Stimulated activated CD8-positive, alpha-beta memory T cell treated with anti-CD3 and anti-CD28 coated beads, Interleukin-15, amount 100 ng/mL, for 48 hours (primary cell): ENCODE data around the gene DES.

Experiments used
- DNase-seq, 2 donors: peaks; one replicate each; pipeline ENCODE4 v3.0.0-alpha.2; 2020; ENCODE audit warnings: low read depth in 2 of 2

DES gene

DNA sequence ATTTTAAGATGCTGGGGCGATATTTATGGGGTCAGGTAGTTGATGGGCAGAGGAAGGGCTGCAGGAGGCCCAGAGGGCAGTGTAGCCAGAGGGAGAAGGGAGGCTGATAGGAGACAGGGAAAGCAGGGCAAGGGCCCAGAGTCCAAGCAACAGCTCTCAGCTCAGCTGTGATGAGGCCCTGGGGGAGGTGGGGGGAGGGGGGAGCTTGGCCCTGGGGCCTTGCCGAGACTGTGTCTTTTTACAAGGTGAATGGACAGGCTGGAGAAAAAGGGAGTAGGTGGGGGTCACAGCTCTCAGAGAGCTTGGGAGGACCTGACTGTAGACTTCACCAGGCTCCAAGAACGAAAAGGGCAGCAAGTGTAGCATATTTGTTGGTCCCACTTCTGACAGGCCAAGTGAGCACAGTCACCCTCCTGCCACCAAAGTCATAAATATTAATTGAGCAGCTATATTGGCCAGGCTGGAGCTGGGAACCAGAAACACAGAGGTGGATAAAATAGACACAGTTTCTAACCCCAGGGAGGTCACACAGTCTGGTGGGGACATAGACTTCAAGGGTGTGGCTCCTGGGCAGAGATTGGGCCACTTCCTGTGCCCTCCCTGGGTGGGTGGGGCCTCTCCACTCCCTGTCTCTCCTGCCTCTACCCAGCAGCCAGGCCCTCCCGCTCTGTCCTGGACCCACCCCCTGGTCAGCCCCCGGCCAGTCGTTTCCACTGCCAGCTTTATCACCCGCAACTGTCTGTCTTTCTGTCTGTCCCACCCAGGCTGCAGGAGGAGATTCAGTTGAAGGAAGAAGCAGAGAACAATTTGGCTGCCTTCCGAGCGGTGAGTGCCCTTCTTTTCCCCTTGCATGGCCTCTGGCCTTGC is 1.4 kb downstream of the DES start:
- DNase-seq, result no peak

GRCh38 chr2:219420687-219421086 is 2.5 kb downstream of the DES start:
- DNase-seq, result no peak

DNA sequence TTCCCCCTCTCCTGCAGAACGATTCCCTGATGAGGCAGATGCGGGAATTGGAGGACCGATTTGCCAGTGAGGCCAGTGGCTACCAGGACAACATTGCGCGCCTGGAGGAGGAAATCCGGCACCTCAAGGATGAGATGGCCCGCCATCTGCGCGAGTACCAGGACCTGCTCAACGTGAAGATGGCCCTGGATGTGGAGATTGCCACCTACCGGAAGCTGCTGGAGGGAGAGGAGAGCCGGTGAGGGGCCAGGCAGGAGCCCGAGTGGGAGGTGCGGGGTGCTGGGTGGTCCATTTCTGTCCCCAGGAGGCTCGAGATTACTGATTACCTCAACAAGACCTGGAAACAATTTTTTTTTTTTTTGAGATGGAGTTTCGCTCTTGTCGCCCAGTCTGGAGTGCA is 3.1 kb downstream of the DES start:
- no peak for DNase-seq

DNA sequence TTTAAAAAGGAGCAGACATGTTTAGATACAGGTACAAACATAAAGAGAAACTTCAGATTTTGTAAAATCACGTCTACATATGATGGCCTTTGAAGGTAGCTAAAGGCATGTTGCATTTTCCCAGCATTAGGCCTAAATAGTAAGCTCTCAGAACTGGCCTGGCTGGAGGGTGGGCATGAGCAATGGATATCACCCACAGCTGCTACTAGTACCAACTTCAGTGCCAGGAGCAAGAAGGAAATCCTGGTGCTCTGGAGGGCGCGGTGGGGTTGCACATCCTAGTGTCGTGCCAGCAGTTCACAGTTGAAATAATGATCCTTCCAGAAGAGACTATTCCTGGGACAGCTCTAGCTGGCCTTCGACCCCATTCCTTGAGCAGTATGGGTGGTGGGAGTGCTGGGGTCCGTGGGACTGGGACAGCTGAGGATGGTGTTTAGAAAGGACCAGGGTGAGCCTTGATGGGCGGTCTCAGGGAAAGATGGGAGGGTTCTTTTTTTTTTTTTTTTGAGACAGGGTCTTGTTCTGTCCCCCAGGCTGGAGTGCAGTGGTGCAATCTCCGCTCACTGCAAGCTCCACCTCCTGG is 4.9 kb downstream of the DES start:
- DNase-seq, result no peak

DNA sequence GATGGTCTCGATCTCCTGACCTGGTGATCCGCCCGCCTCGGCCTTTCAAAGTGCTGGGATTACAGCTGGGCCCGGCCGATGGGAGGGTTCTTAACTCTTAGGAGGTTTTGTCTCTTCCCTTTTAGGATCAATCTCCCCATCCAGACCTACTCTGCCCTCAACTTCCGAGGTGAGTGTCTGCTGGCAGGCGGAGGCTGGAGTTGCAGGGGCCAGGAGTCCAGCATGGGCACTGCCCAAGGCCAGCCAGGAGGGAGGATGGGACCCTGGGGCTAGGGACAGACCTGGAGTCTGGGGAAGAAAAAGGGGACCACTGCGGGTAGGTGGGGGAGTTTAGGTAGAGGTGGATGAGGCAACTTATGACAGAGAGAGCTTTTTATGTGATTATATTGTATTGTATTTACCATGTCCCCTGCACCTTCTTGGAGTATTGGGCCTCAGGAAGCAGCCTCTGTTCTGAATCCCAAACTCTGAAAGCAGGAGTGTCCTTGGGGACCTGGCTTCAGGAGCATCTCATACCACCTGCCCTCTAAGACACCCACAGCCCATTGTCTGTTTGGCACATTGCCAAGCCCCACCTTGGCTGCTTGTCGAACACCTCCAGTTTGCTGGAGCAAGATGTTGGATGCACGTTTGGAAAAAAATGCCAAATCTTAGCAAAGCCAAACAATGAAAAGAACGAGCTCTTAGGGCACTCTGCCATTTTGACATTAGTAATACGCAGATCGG is 5.6 kb downstream of the DES start:
- DNase-seq, result no peak

DNA sequence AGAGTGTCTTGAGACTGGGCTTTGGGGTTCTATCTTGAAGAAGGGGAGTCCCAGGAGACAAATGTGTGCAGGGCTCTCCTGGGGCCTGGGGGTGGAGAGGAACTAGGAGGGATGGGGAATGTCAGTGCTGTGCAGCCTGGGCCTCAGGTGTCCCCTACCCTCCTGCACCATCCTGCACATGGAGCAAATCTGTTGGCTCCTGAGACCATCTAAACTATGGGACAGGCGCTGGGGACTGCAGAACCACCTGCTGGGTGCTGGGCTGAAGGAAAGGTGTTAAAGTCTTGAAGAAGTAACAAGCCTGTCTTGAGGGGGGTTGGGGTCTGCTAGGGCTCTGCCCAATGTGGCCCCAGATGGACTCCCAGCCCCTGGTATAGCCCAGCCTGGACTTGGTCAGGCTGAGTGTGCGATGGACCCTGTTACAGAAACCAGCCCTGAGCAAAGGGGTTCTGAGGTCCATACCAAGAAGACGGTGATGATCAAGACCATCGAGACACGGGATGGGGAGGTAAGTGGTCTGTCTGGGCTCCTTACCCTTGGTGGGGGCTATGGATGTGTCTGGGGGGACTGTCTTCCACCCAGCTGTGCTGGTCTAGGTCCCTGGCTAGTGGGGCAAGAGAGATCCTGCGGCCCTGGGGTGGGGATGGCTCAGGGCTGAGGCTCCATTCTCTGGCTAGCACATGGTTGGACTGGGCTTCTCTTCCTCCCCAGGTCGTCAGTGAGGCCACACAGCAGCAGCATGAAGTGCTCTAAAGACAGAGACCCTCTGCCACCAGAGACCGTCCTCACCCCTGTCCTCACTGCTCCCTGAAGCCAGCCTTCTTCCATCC is 7.3 kb downstream of the DES start:
- no peak for DNase-seq

DNA sequence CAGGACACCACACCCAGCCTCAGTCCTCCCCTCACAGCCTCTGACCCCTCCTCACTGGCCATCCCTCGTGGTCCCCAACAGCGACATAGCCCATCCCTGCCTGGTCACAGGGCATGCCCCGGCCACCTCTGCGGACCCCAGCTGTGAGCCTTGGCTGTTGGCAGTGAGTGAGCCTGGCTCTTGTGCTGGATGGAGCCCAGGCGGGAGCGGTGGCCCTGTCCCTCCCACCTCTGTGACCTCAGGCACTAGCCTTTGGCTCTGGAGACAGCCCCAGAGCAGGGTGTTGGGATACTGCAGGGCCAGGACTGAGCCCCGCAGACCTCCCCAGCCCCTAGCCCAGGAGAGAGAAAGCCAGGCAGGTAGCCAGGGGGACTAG is 7.9 kb downstream of the DES start:
- DNase-seq, result no peak

DNA sequence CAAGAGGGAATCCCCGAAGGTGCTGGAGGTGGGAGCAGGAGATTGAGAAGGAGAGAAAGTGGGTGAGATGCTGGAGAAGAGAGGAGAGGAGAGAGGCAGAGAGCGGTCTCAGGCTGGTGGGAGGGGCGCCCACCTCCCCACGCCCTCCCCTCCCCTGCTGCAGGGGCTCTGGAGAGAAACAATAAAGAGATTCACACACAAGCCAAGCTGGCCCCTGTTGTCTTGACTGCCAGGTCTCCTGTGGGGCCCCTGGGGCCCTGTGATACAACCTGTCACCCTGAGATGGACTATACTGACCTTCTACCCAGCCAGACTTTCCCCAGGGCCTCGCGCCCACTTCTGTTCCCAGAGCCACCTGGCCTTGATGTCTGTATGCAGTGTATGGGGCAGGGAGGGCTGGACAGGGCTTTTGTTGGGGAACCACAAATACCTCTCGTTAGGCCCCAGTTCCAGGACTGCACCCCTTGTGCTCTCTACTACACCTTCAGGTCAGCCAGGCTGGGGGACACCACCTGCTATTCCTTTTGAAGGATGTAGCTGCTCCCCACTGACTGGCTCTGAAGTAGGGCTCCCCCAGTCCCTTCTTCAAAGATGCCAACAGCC is 8.5 kb downstream of the DES start:
- DNase-seq, result no peak

DNA sequence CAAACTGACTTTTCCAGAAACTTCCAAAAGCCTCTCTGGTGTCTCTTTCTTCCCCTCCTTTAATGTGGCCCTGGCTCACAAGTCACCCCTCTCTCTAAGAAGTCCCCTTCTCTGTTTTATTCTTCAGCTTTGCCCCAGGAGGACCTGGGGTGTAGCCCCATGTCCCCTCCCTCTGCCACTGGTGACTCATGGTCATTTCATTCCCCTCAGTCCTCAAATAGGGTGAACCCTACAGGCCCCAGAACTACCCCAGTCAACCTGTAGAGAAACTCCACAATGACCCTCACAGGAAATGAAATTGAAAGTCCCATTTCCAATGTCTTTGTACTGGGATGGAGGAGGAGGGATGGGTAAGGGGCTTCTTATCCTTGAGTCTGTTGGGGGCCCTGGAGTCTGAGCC is 10.3 kb downstream of the DES start:
- DNase-seq, result no peak

DNA sequence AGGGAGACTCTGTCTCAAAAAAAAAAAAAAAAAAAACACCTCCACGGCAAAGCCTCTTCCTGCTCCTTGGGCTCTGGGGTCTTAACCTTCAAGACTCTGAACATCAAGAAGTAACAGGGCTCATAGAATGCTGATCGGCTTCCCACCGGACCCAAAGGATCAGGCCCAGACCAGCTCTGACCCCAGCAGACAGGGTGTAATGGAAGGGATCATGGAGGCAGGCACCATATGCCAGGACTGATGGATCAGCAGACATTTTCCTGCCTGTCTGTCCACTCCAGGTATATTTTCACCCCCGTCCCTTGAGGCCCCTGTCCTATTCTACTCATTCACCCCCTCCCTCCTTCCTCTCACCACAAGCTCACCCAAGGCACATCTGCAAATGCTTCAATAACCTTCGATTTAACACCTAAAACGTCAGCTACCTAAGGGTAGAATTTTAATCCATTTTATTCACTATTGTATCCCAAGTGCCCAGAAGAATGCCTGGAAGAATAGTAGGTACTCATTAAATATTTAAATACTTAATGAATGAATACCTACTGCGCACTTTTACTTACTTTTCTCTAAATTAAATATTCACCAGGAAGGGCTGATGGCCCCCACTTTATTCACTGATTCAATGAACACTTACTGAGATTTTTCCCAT is 11.9 kb downstream of the DES start:
- no peak for DNase-seq

GRCh38 chr2:219430633-219431615 is 12.7 kb downstream of the DES start:
- DNase-seq, result no peak

DNA sequence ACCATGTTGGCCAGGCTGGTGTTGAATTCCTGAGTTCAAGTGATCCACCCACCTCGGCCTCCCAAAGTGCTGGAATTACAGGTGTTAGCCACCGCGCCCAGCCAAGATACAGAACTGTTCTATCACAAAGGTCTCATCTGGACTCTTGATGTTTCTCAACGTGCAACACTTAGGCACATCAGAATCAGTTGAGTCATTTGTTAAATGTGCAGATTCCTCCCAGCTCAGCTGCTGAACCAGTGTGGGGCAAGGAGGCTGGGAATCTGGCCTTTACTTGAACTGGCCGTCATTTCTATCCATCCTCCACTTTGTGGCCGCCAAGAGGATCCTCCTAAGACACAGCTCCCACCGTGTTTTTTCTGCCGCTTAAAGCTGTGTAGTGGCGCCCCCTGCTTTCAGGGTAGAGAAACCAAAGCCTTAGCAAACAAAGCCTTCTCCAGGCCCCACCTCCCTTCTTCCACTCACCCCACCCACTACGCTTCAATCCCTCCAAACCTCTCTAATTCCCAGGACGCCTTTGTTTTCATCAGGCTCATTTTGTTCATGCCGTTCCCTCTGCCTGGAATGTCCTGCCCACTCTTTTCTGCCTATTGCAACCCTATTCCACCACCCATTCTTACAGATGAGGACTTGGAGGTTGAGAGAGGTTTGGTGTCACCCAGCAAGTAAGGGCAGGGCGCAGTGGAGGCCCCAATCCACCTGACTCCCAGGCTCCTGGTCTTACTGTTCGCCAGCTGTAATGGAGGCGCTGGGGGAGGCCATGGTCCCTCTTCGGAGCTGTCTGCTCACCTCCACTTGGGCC is 15.7 kb downstream of the DES start:
- DNase-seq, result peak in 1 of 2 donors; percentile 13

GRCh38 chr2:219434468-219434717 is 16.2 kb downstream of the DES start:
- no peak for DNase-seq

- no peak for DNase-seq
Measured at GRCh38 chr2:219434718-219435525, 16.7 kb downstream of the DES start, which contains the start of gene SPEG. TSS of gene SPEG (plus strand) at chr2:219434843. CDS start at chr2:219434978, 135 bp downstream.

- no peak for DNase-seq
Measured at GRCh38 chr2:219435701-219436100, 17.5 kb downstream of the DES start.

- no peak for DNase-seq
Measured at GRCh38 chr2:219436491-219436890, 18.3 kb downstream of the DES start.

DNA sequence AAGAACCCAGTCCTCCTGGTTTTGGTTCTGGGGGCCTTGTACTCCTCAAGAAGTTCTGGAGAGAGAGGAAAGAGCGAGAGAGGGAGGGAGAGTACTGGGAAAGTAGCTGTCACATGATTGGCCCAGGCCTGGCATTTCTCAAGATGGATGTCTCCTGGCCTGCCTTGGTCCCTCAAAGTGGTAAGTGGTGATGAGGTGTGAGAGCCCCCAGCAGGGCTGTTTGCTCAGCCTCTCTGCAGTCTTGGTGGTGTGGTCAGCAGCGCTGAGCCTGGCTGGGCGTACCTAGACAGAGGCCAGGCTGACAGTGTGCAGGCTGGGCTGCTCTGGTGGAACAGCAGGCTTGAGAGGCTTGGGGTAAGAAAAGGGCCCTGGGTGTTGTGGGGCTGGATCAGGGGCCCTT is 19.0 kb downstream of the DES start:
- DNase-seq, result no peak

DNA sequence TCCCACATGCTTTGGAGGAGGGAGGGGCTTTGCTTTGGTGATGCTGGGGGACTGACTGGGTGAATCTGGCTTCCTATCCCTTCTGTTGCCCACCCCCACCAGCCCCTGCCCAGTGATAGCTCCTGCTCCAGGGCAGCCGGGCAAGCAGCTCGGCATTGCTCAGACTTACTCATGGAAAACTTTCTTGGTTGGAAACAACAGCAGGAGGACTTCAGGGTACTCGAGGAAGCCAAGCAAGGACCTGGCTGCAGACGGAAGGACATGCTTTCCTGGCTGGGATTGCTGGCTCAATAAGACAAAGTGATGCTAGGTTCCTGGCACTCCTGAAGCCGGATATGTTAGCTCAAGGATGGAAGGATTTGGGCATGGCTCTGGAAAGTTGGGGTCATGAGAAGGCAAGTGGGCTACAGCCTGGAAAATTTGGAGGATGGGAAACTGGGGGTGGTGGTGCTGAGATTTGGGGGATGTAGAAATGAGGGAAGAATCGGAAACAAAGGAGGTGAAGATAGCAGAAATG is 19.6 kb downstream of the DES start:
- no peak for DNase-seq
